ENCODE results near the gene OR6C4.
A peak's percentile ranks its signal among the peaks of the same experiment; 100 is the strongest.
"Not testable (repeated sequence)": the region's sequence is repeated elsewhere in the genome, so short reads cannot be mapped to it uniquely, and the experiment has no call there.

OR6C4 gene

GRCh38 chr12:55549302-55549701 lies at the start of gene OR6C4:
Gene OR6C4, plus strand, starts transcription at chr12:55549602. Its CDS starts 1,625 bp downstream, at chr12:55551227.
- DNase-seq: no peak

GRCh38 chr12:55499810-55500252 lies 49.6 kb upstream of the OR6C4 start:
- DNase-seq: no peak

DNA sequence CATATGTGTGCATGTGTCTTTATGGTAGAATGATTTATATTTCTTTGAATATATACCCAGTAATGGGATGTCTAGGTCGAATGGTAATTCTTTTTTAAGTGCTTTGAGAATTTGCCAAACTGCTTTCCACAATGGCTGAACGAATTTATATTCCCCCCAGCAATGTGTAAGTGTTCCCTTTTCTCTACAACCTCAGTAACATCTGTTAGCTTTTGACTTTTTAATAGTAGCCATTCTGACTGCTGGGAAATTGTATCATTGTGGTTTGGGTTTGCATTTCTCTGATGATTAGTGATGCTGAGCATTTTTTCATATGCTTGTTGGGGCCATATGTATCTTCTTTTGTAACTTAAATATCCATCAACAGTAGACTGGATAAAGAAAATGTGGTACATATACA lies 47.8 kb upstream of the OR6C4 start:
- no peak for DNase-seq

- peak; percentile 13 for DNase-seq
These were observed 33.7 kb upstream of the OR6C4 start for GRCh38 chr12:55515696-55516095.

GRCh38 chr12:55516391-55516790 lies 33.0 kb upstream of the OR6C4 start:
- DNase-seq: no peak

GRCh38 chr12:55548235-55548634 lies 1.2 kb upstream of the OR6C4 start:
- DNase-seq: not testable (repeated sequence)

DNA sequence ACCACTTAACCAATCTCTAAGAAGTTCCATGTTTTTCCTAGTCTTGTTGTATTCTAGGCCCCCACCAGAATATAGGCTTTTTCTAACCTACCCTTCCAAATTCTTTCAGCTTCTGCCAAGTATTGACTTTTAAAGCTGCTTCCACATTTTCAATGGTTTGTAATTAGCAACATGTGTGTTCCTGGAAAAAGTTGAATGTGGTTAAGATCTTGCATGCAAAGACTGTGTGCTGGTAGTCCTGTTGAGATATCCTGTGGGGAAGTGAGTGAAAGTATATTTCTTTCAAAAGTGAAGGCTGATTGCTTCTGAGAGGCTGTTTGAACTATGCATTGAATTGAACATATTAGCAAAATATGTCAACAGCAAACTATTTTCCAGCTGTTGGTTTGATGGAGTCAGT lies 646 bp upstream of the OR6C4 start:
- DNase-seq: no peak

DNA sequence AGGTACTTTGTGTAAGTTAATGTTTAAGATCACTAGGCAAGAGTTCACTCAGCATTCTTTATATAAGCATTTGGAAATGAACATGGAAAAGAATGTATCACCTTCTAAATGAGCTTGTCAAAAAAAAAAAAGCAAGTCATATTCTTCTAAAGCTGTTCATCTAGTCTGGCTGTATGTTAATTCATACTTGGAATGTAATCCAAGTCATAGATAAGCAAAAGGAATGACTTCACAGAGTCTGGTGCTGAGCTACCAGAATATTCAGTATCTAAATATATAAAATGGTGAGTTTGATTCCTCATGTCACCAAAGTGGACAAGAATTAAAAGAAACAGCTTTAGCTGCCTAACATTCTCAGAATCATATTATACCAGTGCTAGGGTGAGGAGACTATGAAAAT lies 4.9 kb downstream of the OR6C4 start:
- no peak for DNase-seq

DNA sequence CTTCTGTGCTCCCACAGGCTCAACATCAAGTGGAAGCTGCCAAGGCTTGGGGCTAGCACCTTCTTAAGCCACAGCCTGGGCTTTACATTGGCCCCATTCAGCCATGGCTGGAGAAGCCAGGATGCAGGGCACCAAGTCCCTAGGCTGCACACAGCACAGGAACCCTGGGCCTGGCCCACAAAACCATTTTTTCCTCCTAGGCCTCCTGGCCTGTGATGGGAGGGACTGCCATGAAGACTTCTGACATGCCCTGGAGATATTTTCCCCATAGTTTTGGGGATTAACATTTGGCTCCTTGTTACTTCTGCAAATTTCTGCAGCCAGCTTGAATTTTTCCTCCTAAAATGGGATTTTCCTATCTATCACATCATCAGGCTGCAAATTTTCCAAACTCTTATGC lies 20.7 kb downstream of the OR6C4 start:
- not testable (repeated sequence) for DNase-seq

GRCh38 chr12:55570689-55571088 lies 21.3 kb downstream of the OR6C4 start:
- not testable (repeated sequence) for DNase-seq

GRCh38 chr12:55572168-55572567 lies 22.8 kb downstream of the OR6C4 start, which contains the start of gene OR2AP1:
Gene OR2AP1, plus strand, starts transcription at chr12:55572468. Its CDS starts 1,947 bp downstream, at chr12:55574415.
- DNase-seq: no peak

- DNase-seq: no peak
These were observed 32.7 kb downstream of the OR6C4 start for GRCh38 chr12:55582066-55582465.

GRCh38 chr12:55585817-55586216 lies 36.4 kb downstream of the OR6C4 start:
- no peak for DNase-seq

DNA sequence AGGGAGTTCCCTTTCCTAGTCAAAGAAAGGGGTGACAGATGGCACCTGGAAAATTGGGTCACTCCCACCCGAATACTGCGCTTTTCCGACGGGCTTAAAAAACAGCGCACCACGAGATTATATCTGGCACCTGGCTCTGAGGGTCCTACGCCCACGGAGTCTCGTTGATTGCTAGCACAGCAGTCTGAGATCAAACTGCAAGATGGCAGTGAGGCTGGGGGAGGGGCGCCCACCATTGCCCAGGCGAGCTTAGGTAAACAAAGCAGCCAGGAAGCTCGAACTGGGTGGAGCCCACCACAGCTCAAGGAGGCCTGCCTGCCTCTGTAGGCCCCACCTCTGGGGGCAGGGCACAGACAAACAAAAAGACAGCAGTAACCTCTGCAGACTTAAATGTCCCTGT lies 40.8 kb downstream of the OR6C4 start:
- DNase-seq: not testable (repeated sequence)
